HepG2 (cell line): ENCODE results near the gene ZNF578. TPM values are rescaled to one million over a fixed set of nuclear protein-coding genes. Genes with fewer than 3 reads are reported as not detected.

Experiments used
- ADNP ChIP-seq: sonication (generic); formaldehyde crosslinking; IDR thresholded peaks from 2 replicates; pipeline ENCODE4 v1.4.0; 2020; ENCODE audit warnings: missing genetic modification reagents
- FOXP4 ChIP-seq: sonication (generic); formaldehyde crosslinking; IDR thresholded peaks from 2 replicates; pipeline ENCODE4 v1.4.0; 2020; ENCODE audit warnings: missing genetic modification reagents
- HMGXB4 ChIP-seq, 2 experiments: sonication (generic) in 1 of 2; formaldehyde crosslinking in 1 of 2; IDR thresholded peaks; 2 replicates each; pipeline versions ENCODE4 v1.4.0 to v1.6.1; 2018 to 2020; ENCODE audit warnings: missing genetic modification reagents in 2 of 2, borderline replicate concordance in 1 of 2, low read depth in 1 of 2, mild to moderate bottlenecking in 1 of 2, missing biosample characterization in 1 of 2
- JUN ChIP-seq: sonication (generic); formaldehyde crosslinking; IDR thresholded peaks from 2 replicates; pipeline ENCODE4 v1.4.0; 2020; ENCODE audit warnings: mild to moderate bottlenecking, missing genetic modification reagents
- MED8 ChIP-seq: sonication (generic); formaldehyde crosslinking; IDR thresholded peaks from 2 replicates; pipeline ENCODE4 v1.8.1; 2023; ENCODE audit warnings: mild to moderate bottlenecking, missing genetic modification reagents; ENCODE audit not compliant: insufficient replicate concordance
- MIER3 ChIP-seq: IDR thresholded peaks from 2 replicates; pipeline ENCODE4 v1.6.1; 2016; ENCODE audit warnings: missing compliant biosample characterization, borderline replicate concordance
- NFRKB ChIP-seq: fragments of 450-650 bp; IDR thresholded peaks from 2 replicates; pipeline ENCODE4 v1.6.1; 2017
- PHF20 ChIP-seq: sonication (generic); formaldehyde crosslinking; IDR thresholded peaks from 2 replicates; pipeline ENCODE4 v1.5.0; 2020; ENCODE audit warnings: mild to moderate bottlenecking, missing genetic modification reagents
- RFXAP ChIP-seq: sonication (generic); formaldehyde crosslinking; IDR thresholded peaks from 2 replicates; pipeline ENCODE4 v1.4.0; 2020; ENCODE audit warnings: missing genetic modification reagents, borderline replicate concordance
- SCMH1 ChIP-seq: sonication (generic); formaldehyde crosslinking; IDR thresholded peaks from 2 replicates; pipeline ENCODE4 v1.9.0; 2021; ENCODE audit warnings: missing genetic modification reagents, mild to moderate bottlenecking, borderline replicate concordance
- SIN3A ChIP-seq: IDR thresholded peaks from 2 replicates; pipeline ENCODE4 v1.6.1; 2011; ENCODE audit warnings: low read depth, mild to moderate bottlenecking, control low read depth, low read length, borderline replicate concordance
- SIN3B ChIP-seq: fragments of 150-350 bp; IDR thresholded peaks from 2 replicates; pipeline ENCODE4 v1.6.1; 2014; ENCODE audit warnings: low read length
- SKI ChIP-seq: fragments of 450-650 bp; IDR thresholded peaks from one replicate; pipeline ENCODE4 v1.6.1; 2018; ENCODE audit warnings: mild to moderate bottlenecking; ENCODE audit not compliant: partially characterized antibody
- TRAFD1 ChIP-seq: sonication (generic); formaldehyde crosslinking; IDR thresholded peaks from 2 replicates; pipeline ENCODE4 v1.5.1; 2020; ENCODE audit warnings: missing genetic modification reagents, mild to moderate bottlenecking, borderline replicate concordance
- TSC22D2 ChIP-seq: sonication (generic); formaldehyde crosslinking; IDR thresholded peaks from 2 replicates; pipeline ENCODE4 v1.5.1; 2020; ENCODE audit warnings: missing genetic modification reagents, mild to moderate bottlenecking, borderline replicate concordance
- ZBTB49 ChIP-seq: sonication (generic); formaldehyde crosslinking; IDR thresholded peaks from 2 replicates; pipeline ENCODE4 v1.4.0; 2020; ENCODE audit warnings: missing genetic modification reagents, borderline replicate concordance
- ZFX ChIP-seq: sonication (generic); formaldehyde crosslinking; IDR thresholded peaks from 2 replicates; pipeline ENCODE4 v1.4.0; 2020; ENCODE audit warnings: mild to moderate bottlenecking, low read depth, missing genetic modification reagents, moderate library complexity
- ZFY ChIP-seq: sonication (generic); formaldehyde crosslinking; IDR thresholded peaks from 2 replicates; pipeline ENCODE4 v1.4.0; 2020; ENCODE audit warnings: missing genetic modification reagents
- ZFYVE20 ChIP-seq: sonication (generic); formaldehyde crosslinking; IDR thresholded peaks from 2 replicates; pipeline ENCODE4 v1.8.0; 2023; ENCODE audit warnings: low read depth, mild to moderate bottlenecking, moderate library complexity, missing genetic modification reagents, borderline replicate concordance
- ZNF605 ChIP-seq: sonication (generic); formaldehyde crosslinking; IDR thresholded peaks from 2 replicates; pipeline ENCODE4 v1.8.0; 2022; ENCODE audit warnings: mild to moderate bottlenecking, missing genetic modification reagents
- polyA plus RNA-seq, 8 experiments: library from polyadenylated mRNA; depleted of rRNA in 3 of 8; stranded (reverse) in 7 of 8; unstranded in 1 of 8; fragments of >200 nt; fragmentation: Illumina TruSeq in 4 of 8; extraction: Trizol in 4 of 8; gene quantifications; 2 replicates each; pipeline versions ENCODE4 v1.2.1 to v1.2.3, GENCODE V29; 2011 to 2016; ENCODE audit warnings: low read depth in 4 of 8, missing spikeins in 1 of 8, mixed read lengths in 1 of 8; ENCODE audit not compliant: insufficient read depth in 1 of 8
- total RNA-seq, 5 experiments: library from RNA; depleted of rRNA; stranded (reverse); fragments of >200 nt; fragmentation: Illumina TruSeq; extraction: Trizol; gene quantifications; 2 replicates each; pipeline ENCODE4 v1.2.3, GENCODE V29; 2016; ENCODE audit warnings: low read depth in 1 of 5

Gene ZNF578
- total and polyA plus RNA-seq, 2 of the 13 experiments (the other 11 are each of a cell fraction or from before 2014, with no cell fraction given), result not detected

GRCh38 chr19:52527134-52527955, 74.0 kb downstream of the ZNF578 start, which contains the start of gene ZNF808 (continued):
- no peak for TF ChIP-seq ADNP (CRISPR knock-in tag)
- TF ChIP-seq HMGXB4 (CRISPR knock-in tag; IDR thresholded peaks at IDR 0.05; ENCODE audit: borderline replicate concordance in 1 of 2, low read depth in 1 of 2), result peak in 1 of 2 experiments; percentile 59; a peak in 2 of 4 replicates
- no peak for TF ChIP-seq TSC22D2
- TF ChIP-seq MIER3 (CRISPR knock-in tag), result no peak; the same call in 1 of the 2 replicates
- TF ChIP-seq FOXP4 (CRISPR knock-in tag), result no peak
- 0 out of 2 replicates have a peak, but pooled peaks have one; percentile 38 for TF ChIP-seq JUN (CRISPR knock-in tag)
- peak; percentile 80; the same call in 1 of the 2 replicates for TF ChIP-seq SIN3A
- TF ChIP-seq SCMH1 (CRISPR knock-in tag), result no peak
- TF ChIP-seq ZFYVE20 (CRISPR knock-in tag), result no peak
- TF ChIP-seq TRAFD1, result no peak
- no peak for TF ChIP-seq MED8 (CRISPR knock-in tag)
- peak; percentile 63; the same call in 1 of the 2 replicates for TF ChIP-seq PHF20 (CRISPR knock-in tag)
- TF ChIP-seq ZNF605 (CRISPR knock-in tag), result no peak
- peak; percentile 39 for TF ChIP-seq ZFX (CRISPR knock-in tag)
- TF ChIP-seq SKI, result no peak
- no peak for TF ChIP-seq ZBTB49
- no peak for TF ChIP-seq NFRKB
- peak; percentile 29; the same call in 1 of the 2 replicates for TF ChIP-seq RFXAP (CRISPR knock-in tag)
- TF ChIP-seq ZFY (CRISPR knock-in tag), result peak; percentile 60
- TF ChIP-seq SIN3B, result no peak
